ENCODE measurements around the gene NOP9. TPM values are rescaled to one million over a fixed set of nuclear protein-coding genes. Genes with fewer than 3 reads are reported as not detected.

The NOP9 gene
- total RNA-seq, 1 experiment from 2014 or later, result 39.4 TPM

DNA sequence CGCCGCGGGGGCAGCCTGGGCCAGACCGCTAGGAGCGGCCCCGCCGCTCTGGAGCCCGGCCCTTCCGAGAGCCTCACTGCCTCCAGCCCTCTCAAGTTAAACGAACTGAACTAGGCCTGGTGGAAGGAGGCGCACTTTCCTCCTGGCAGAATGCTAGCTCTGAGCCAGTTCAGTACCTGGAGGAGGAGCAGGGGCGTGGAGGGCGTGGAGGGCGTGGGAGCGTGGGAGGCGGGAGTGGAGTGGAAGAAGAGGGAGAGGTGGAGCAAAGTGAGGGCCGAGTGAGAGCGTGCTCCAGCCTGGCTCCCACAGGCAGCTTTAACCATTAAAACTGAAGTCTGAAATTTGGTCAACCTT is 16.9 kb downstream of the NOP9 start:
- ChIA-PET RAD21 (ENCODE audit: low non-redundant PET in 1 of 2, low total read pairs in 2 of 2, uncharacterized antibody in 2 of 2, unreplicated experiment in 2 of 2) (no interaction called here), CTCF (interaction anchor here (0.8 to 1.7 kb wide), 2 partner anchors 9 to 115 kb away, joined by 3 to 7 read pairs; partner anchors contain the start of gene CIDEB), POLR2A (no interaction called here)
- no peak overlapping the region for H2AFZ ChIP-seq (ENCODE audit: low read depth, low read length, poor library complexity, severe bottlenecking)
- no peak overlapping the region; the same call in 1 of the 2 replicates for H3K27ac ChIP-seq (ENCODE audit: low read depth, low read length)
- no peaks in the 10 kb centered on the region for H3K9me3 ChIP-seq (ENCODE audit: control insufficient read depth in 1 of 2, insufficient read depth in 1 of 2, low read depth in 1 of 2, low read length in 2 of 2)
- no peaks in the 10 kb centered on the region for H3K36me3 ChIP-seq (ENCODE audit: control insufficient read depth in 1 of 2, insufficient read depth in 2 of 2, low read length in 2 of 2)
- TF ChIP-seq RAD21 (IDR thresholded peaks at IDR 0.05; ENCODE audit: low read depth) (no peak), POLR2AphosphoS5 (IDR thresholded peaks at IDR 0.05; ENCODE audit: low read depth, low read length) (no peak), JUND (IDR thresholded peaks at IDR 0.05) (no peak), EGR1 (IDR thresholded peaks at IDR 0.05; ENCODE audit: low read depth) (no peak), ZNF274 (IDR thresholded peaks at IDR 0.05; ENCODE audit: low read depth, low read length) (no peak), ZFX (IDR thresholded peaks at IDR 0.05) (no peak)
- TF ChIP-seq, protein P1, sequence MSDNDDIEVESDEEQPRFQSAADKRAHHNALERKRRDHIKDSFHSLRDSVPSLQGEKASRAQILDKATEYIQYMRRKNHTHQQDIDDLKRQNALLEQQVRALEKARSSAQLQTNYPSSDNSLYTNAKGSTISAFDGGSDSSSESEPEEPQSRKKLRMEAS (IDR thresholded peaks at IDR 0.05), result no peak
- no TSS peak for BruUV-seq (replicated peaks)
- peak overlapping the region; percentile 47 for H3K4me2 ChIP-seq (ENCODE audit: low read length)
- intact Hi-C loops (cut with micrococcal nuclease), result no loop called here
- H3K9ac ChIP-seq (ENCODE audit: low read length), result no peak overlapping the region
- ATAC-seq (peak; percentile 14; the same call in 1 of the 2 replicates), DNase-seq (ENCODE audit: low read depth, low spot score) (no peak)
- 0 out of 2 replicates have a peak, but pooled peaks cover 4% of the 10 kb centered on the region for H3K27me3 ChIP-seq (ENCODE audit: insufficient read depth, low read length)
- no peaks in the 10 kb centered on the region for H4K20me1 ChIP-seq (ENCODE audit: insufficient read depth)
- no peak overlapping the region for H3K4me3 ChIP-seq (replicated peaks in 1 of 2; ENCODE audit: low read depth in 1 of 2, low read length in 2 of 2)
- peaks cover 11 to 24% of the 10 kb centered on the region in 2 experiments for H3K4me1 ChIP-seq (ENCODE audit: control insufficient read depth in 1 of 2, insufficient read depth in 2 of 2, low read length in 2 of 2)
- no peaks in the 10 kb centered on the region for H3K9me2 ChIP-seq (ENCODE audit: insufficient read depth)
- H3K79me2 ChIP-seq (ENCODE audit: insufficient read depth, low read length), result no peaks in the 10 kb centered on the region

DNA sequence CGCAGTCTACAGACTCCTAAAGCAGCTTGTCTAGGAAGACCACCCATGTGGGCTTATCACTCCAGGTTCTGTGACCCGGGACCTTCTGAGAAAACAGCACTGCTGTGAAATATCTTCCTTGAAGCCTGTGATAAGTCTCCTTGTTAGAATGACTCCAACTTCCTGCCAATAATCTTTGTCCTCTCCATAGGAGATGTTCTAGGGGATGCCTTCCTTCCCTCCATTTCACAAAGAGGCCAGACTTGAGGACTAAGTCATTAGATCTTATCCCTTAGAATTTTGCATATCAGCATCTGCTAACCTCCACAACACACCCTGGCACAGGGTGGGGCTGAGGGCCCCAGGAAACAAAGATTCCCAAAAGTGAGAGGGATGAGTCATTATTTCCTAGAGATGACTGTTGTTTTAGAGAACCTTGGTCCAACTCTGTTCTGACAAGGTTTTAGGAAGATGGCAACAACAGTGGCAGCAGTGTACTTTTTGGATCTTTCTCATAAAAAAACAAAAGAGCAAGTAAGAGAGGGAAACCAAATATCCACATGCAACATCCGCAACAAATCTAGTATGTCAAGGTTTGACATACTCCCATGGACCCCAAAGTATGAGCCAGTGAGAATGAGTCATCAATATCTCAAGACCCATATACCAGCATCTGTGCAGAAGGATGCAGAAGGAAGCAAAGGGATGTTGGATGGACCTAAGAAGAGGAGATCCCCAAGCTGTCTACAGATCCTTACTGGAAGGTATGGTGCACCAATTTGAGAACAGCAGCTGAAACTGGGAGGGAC is 17.7 kb downstream of the NOP9 start:
- Histone ChIP-seq H3K27ac (ENCODE audit: low read depth, low read length) (no peak overlapping the region), H3K9me2 (ENCODE audit: insufficient read depth) (no peaks in the 10 kb centered on the region), H3K4me3 (replicated peaks in 1 of 2; ENCODE audit: low read depth in 1 of 2, low read length in 2 of 2) (no peak overlapping the region), H3K36me3 (ENCODE audit: control insufficient read depth in 1 of 2, insufficient read depth in 2 of 2, low read length in 2 of 2) (no peaks in the 10 kb centered on the region), H4K20me1 (ENCODE audit: insufficient read depth) (no peaks in the 10 kb centered on the region), H3K27me3 (ENCODE audit: insufficient read depth, low read length) (0 out of 2 replicates have a peak, but pooled peaks cover 4% of the 10 kb centered on the region), H3K9ac (ENCODE audit: low read length) (no peak overlapping the region), H3K9me3 (ENCODE audit: control insufficient read depth in 1 of 2, insufficient read depth in 1 of 2, low read depth in 1 of 2, low read length in 2 of 2) (no peaks in the 10 kb centered on the region), H3K4me2 (ENCODE audit: low read length) (peak overlapping the region; percentile 47), H3K4me1 (ENCODE audit: control insufficient read depth in 1 of 2, insufficient read depth in 2 of 2, low read length in 2 of 2) (peaks cover 11 to 24% of the 10 kb centered on the region in 2 experiments), H2AFZ (ENCODE audit: low read depth, low read length, poor library complexity, severe bottlenecking) (no peak overlapping the region), H3K79me2 (ENCODE audit: insufficient read depth, low read length) (no peaks in the 10 kb centered on the region)
- ChIA-PET POLR2A (no interaction called here), RAD21 (ENCODE audit: low non-redundant PET in 1 of 2, low total read pairs in 2 of 2, uncharacterized antibody in 2 of 2, unreplicated experiment in 2 of 2) (no interaction called here), CTCF (interaction anchor here (0.8 to 2.6 kb wide), 3 partner anchors 9 to 114 kb away, joined by 3 to 12 read pairs (median 7); partner anchors contain the start of gene CIDEB)
- DNase-seq (ENCODE audit: low read depth, low spot score) (no peak), ATAC-seq (peak; percentile 53)
- intact Hi-C loops (cut with micrococcal nuclease), result no loop called here
- BruUV-seq (replicated peaks), result no TSS peak
- TF ChIP-seq POLR2A (IDR thresholded peaks at IDR 0.05; ENCODE audit: borderline replicate concordance, extremely low read depth, insufficient read depth, insufficient read length) (no peak), POLR2AphosphoS5 (IDR thresholded peaks at IDR 0.05; ENCODE audit: low read depth, low read length) (no peak), FOSL1 (IDR thresholded peaks at IDR 0.05; ENCODE audit: low read depth) (peak; percentile 66), ZNF274 (IDR thresholded peaks at IDR 0.05; ENCODE audit: low read depth, low read length) (no peak), JUND (IDR thresholded peaks at IDR 0.05) (peak; percentile 55)
